OCI-LY7 (cell line): ENCODE measurements around the gene LCN12.

Experiments used
- EZH2phosphoT487 ChIP-seq: fragments of 200-600 bp; sonication (generic); IDR thresholded peaks from 2 replicates; pipeline ENCODE4 v1.6.1; 2018; ENCODE audit warnings: low read depth, borderline replicate concordance, mild to moderate bottlenecking, mixed run types, antibody characterized with exemption, low read length, moderate library complexity, mixed read lengths
- TF ChIP-seq, protein P1 (sequence below): fragments of 200-600 bp; sonication (generic); conservative IDR thresholded peaks from 2 replicates; pipeline ENCODE4 v1.5.1; 2014; ENCODE audit warnings: mild to moderate bottlenecking, antibody characterized with exemption, low read length, moderate library complexity, mixed read lengths

DNA sequence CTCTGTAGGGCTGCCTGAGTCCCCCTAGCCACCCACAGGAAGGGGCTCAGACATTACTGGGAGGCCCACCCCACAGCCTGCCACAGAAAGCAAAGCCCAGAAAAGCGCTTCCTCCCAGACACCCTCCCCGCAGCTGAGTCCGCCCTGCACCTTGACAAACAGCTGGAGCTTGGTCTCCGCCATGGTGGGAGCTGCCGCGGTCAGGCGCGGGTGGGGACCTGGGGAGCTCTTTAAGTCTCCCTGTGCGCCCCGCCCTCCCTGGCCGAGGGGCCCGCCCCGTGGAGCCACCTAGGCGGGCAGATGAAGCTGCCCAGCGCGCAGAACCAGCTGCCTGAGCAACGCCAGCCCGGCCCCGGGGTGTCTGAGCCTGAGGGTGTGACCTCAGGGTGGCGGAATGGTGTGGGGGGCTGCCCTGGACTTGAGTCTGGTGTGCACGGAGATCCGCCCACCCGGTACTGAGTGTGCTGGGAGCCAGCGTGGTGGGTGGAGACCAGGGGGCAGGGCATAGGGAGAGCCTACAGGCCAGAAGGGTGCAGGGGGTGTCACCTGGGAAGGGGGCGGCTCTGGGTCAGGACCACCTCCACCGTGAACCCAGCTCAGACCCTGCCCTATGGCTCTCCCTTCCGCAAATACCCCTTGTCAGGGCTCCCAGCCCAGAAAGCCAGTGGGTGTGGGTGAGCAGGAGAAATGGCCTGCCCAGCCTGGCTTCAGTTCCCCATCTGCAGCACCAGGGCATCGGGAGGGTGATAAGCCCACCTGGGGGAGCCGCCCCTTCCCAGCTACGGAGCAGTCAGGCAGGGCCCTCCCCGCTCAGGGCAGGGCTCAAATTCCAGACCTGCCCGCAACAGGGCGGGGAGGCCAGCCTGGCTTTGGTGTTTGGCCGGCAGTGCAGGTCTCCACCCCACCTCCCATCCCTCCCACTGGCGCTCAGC is 44.6 kb downstream of the LCN12 start, which contains the start of gene CLIC3:
- TF ChIP-seq, protein P1, sequence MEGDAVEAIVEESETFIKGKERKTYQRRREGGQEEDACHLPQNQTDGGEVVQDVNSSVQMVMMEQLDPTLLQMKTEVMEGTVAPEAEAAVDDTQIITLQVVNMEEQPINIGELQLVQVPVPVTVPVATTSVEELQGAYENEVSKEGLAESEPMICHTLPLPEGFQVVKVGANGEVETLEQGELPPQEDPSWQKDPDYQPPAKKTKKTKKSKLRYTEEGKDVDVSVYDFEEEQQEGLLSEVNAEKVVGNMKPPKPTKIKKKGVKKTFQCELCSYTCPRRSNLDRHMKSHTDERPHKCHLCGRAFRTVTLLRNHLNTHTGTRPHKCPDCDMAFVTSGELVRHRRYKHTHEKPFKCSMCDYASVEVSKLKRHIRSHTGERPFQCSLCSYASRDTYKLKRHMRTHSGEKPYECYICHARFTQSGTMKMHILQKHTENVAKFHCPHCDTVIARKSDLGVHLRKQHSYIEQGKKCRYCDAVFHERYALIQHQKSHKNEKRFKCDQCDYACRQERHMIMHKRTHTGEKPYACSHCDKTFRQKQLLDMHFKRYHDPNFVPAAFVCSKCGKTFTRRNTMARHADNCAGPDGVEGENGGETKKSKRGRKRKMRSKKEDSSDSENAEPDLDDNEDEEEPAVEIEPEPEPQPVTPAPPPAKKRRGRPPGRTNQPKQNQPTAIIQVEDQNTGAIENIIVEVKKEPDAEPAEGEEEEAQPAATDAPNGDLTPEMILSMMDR, result no peak
- TF ChIP-seq EZH2phosphoT487, result no peak
